Measurements from ENCODE around the gene TMUB2.

The TMUB2 gene

DNA sequence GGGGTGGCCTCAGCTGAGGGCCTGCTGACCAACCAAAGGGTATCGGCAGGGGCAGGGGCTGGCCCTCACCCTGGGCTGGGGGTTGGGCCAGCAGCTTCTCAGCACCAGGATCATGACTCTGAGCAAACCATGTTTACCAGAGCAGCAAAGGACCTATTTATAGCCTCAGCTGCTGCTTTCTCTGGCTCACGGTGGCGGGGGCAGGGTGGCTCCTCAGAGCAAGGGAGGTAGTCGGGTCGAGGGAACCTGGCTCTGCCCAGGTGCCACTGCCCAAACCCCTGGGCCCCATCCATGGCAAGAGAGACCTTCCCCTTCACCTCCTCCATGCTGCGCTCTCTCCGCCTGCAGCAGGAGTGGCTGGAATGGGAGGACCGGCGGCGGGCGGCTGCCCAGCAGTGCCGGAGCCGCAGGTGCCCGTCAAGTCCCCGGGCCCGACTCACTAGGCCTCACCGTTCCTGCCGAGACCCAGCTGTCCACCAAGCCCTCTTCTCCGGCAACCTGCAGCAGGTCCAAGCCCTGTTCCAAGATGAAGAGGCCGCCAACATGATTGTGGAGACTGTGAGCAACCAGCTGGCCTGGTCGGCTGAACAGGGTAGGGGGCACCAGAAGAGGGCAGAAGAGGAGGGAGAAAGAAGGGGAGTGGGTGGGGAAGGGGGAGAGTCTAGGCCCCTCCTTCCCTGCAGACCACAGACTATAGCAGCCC, 16.1 kb upstream of the TMUB2 start, which contains the start of gene ASB16:
Gene ASB16, plus strand, starts transcription at position 206 of the 703 bp plus-strand sequence. Its CDS starts 86 bp downstream, at position 292.
- TF ChIP-seq, protein P1, sequence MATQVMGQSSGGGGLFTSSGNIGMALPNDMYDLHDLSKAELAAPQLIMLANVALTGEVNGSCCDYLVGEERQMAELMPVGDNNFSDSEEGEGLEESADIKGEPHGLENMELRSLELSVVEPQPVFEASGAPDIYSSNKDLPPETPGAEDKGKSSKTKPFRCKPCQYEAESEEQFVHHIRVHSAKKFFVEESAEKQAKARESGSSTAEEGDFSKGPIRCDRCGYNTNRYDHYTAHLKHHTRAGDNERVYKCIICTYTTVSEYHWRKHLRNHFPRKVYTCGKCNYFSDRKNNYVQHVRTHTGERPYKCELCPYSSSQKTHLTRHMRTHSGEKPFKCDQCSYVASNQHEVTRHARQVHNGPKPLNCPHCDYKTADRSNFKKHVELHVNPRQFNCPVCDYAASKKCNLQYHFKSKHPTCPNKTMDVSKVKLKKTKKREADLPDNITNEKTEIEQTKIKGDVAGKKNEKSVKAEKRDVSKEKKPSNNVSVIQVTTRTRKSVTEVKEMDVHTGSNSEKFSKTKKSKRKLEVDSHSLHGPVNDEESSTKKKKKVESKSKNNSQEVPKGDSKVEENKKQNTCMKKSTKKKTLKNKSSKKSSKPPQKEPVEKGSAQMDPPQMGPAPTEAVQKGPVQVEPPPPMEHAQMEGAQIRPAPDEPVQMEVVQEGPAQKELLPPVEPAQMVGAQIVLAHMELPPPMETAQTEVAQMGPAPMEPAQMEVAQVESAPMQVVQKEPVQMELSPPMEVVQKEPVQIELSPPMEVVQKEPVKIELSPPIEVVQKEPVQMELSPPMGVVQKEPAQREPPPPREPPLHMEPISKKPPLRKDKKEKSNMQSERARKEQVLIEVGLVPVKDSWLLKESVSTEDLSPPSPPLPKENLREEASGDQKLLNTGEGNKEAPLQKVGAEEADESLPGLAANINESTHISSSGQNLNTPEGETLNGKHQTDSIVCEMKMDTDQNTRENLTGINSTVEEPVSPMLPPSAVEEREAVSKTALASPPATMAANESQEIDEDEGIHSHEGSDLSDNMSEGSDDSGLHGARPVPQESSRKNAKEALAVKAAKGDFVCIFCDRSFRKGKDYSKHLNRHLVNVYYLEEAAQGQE (IDR thresholded peaks at IDR 0.05; ENCODE audit: insufficient read depth in 1 of 2, low read depth in 2 of 2, low read length in 2 of 2): no peak
- TF ChIP-seq SIN3A (IDR thresholded peaks at IDR 0.05; ENCODE audit: borderline replicate concordance, insufficient read depth, low read length) (no peak), POLR2AphosphoS5 (IDR thresholded peaks at IDR 0.05; ENCODE audit: low read depth, low read length) (no peak; the same call in 1 of the 2 replicates), FOXP2 (optimal IDR thresholded peaks at IDR 0.05; ENCODE audit: borderline replicate concordance, extremely low read depth, extremely low read length, insufficient read depth) (no peak), TAF1 (IDR thresholded peaks at IDR 0.05; ENCODE audit: borderline replicate concordance, insufficient read depth, low read length) (no peak)

DNA sequence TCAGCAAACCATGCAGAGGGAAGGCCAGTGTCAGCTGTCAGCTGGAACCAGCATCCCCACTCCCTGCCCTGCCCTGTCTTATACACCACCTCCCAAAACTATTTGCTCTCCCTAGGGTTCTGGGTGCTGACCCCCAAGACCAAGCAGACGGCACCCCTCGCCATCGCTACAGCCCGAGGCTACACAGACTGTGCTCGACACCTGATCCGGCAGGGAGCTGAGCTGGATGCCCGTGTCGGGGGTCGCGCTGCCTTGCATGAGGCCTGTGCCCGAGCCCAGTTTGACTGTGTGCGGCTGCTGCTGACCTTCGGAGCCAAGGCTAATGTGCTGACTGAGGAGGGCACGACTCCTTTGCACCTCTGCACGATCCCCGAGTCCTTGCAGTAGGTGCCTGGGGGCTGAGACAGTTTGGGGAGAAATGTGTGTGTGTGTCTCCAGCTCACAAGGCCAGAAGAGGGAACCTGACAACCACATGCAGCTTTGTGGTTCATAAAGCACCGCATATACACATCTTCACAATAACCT, 14.8 kb upstream of the TMUB2 start:
- TF ChIP-seq, protein P1 (IDR thresholded peaks at IDR 0.05; ENCODE audit: insufficient read depth in 1 of 2, low read depth in 2 of 2, low read length in 2 of 2): no peak
- no peak for TF ChIP-seq POLR2AphosphoS5 (IDR thresholded peaks at IDR 0.05; ENCODE audit: low read depth, low read length)
- no peak for TF ChIP-seq TAF1 (IDR thresholded peaks at IDR 0.05; ENCODE audit: borderline replicate concordance, insufficient read depth, low read length)
- TF ChIP-seq SIN3A (IDR thresholded peaks at IDR 0.05; ENCODE audit: borderline replicate concordance, insufficient read depth, low read length): no peak
- TF ChIP-seq FOXP2 (optimal IDR thresholded peaks at IDR 0.05; ENCODE audit: borderline replicate concordance, extremely low read depth, extremely low read length, insufficient read depth): no peak

DNA sequence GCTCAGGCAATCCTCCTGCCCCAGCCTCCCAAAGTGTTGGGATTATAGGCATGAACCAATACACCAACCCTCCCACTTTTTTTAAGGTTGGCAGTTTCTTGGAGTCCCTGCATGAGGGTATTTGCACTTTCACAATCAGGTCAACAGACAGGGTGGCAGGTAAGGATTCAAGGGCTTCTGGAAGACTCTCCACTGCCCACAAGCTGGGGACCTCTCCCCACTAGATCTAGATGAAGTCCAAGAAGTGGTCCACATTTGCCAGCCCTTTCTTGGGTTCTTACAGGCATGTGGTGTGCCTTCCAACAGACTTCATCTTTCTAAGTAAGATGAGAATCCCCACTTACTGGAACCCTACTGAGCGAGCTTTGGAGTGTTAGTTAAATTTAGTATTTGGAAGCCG, 12.3 kb upstream of the TMUB2 start:
- TF ChIP-seq, protein P1 (IDR thresholded peaks at IDR 0.05; ENCODE audit: insufficient read depth in 1 of 2, low read depth in 2 of 2, low read length in 2 of 2): no peak
- TF ChIP-seq POLR2AphosphoS5 (IDR thresholded peaks at IDR 0.05; ENCODE audit: low read depth, low read length) (no peak), SIN3A (IDR thresholded peaks at IDR 0.05; ENCODE audit: borderline replicate concordance, insufficient read depth, low read length) (no peak), FOXP2 (optimal IDR thresholded peaks at IDR 0.05; ENCODE audit: borderline replicate concordance, extremely low read depth, extremely low read length, insufficient read depth) (no peak), TAF1 (IDR thresholded peaks at IDR 0.05; ENCODE audit: borderline replicate concordance, insufficient read depth, low read length) (no peak)

DNA sequence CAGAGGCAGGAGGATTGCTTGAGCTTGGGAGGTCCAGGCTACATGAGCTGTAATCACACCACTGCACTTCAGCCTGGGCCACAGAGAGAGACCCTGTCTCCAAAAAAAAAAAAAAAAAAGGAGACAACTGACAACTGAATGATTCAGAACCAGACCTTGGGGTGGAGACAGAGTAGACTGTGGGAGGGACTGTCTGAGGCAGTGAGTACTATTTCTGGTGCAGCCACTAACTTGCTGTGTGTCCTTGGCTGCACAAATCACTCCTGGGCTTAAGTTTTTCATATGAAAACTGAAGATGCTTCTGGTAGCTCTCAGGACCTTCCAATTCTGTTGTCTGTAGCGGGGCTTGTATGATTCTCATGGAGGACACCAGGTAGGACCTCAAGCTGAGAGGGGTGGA, 10.5 kb upstream of the TMUB2 start:
- TF ChIP-seq, protein P1 (IDR thresholded peaks at IDR 0.05; ENCODE audit: insufficient read depth in 1 of 2, low read depth in 2 of 2, low read length in 2 of 2): no peak
- TF ChIP-seq POLR2AphosphoS5 (IDR thresholded peaks at IDR 0.05; ENCODE audit: low read depth, low read length): no peak

All from PFSK-1 (cell line).